Ovary (tissue), 3 donors: Measurements from ENCODE around the gene DAB2IP.
"Not testable (repeated sequence)": the region's sequence is repeated elsewhere in the genome, so short reads cannot be mapped to it uniquely, and the experiment has no call there.

ENCODE experiments used
- CTCF ChIP-seq, 3 donors: fragments of 450-650 bp in 2 of 3; fragments of 200-600 bp in 1 of 3; IDR thresholded peaks; one replicate each; pipeline versions ENCODE4 v1.5.1 to v1.8.0; 2016 to 2022; ENCODE audit warnings: antibody characterized with exemption in 3 of 3, mild to moderate bottlenecking in 1 of 3
- POLR2A ChIP-seq: fragments of 450-650 bp; IDR thresholded peaks from one replicate; pipeline ENCODE4 v1.6.1; 2017; ENCODE audit warnings: antibody characterized with exemption, mild to moderate bottlenecking, moderate library complexity
- donor health status: DM: no; HTN: no; CAD: no.

GRCh38 chr9:121794334-121794733 is 142.9 kb downstream of the DAB2IP start:
- not testable (repeated sequence) for TF ChIP-seq CTCF (IDR thresholded peaks at IDR 0.05); POLR2A
